ENCODE measurements around the gene KRTAP10-1. TPM values are rescaled to one million over a fixed set of nuclear protein-coding genes. Genes with fewer than 3 reads are reported as not detected.

KRTAP10-1 gene
- total RNA-seq, 1 experiment from 2014 or later, result not detected

DNA sequence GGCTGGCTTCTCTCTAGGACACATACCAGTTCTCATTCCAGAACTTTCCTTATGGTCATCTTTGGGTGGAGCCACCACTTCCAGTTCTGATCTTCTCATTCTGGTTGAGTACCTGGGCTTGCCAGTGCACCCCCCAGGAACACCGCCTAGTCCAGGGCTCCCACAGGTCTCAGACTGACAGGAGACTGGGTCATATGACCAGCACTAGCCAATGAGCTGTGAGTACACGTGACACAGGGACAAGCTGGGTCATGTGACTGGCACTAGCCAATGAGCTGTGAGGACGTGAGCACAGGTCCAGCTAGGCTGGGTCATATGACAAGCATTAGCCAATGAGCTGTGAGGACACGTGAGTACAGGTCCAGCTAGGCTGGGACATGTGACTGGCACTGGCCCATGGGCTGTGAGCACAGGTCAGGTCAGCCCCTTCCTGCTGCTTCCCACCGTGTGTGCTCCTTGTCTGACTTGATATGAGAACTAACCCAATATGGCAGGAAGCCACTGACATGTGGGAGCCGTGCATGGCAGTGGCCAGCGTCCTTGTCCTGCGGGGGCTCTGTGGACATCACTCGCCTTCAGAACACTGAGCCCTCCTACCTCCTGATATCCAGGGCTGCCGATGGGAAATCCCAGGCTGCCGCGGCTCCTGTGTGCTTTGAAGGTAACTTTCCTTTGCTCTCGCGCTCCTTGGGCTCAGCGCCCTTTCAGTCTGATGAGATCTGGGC lies 22.7 kb downstream of the KRTAP10-1 start:
- TF ChIP-seq, protein P1, sequence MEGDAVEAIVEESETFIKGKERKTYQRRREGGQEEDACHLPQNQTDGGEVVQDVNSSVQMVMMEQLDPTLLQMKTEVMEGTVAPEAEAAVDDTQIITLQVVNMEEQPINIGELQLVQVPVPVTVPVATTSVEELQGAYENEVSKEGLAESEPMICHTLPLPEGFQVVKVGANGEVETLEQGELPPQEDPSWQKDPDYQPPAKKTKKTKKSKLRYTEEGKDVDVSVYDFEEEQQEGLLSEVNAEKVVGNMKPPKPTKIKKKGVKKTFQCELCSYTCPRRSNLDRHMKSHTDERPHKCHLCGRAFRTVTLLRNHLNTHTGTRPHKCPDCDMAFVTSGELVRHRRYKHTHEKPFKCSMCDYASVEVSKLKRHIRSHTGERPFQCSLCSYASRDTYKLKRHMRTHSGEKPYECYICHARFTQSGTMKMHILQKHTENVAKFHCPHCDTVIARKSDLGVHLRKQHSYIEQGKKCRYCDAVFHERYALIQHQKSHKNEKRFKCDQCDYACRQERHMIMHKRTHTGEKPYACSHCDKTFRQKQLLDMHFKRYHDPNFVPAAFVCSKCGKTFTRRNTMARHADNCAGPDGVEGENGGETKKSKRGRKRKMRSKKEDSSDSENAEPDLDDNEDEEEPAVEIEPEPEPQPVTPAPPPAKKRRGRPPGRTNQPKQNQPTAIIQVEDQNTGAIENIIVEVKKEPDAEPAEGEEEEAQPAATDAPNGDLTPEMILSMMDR (conservative IDR thresholded peaks at IDR 0.05), result no peak

More for the DNA sequence above, 22.7 kb downstream of the KRTAP10-1 start:
- Histone ChIP-seq H2BK120ac (ENCODE audit: low read depth, low read length, poor library complexity, severe bottlenecking) (no peak overlapping the region), H2BK5ac (ENCODE audit: insufficient read length, low read length) (no peak overlapping the region), H3K4ac (ENCODE audit: low read depth, low read length) (no peak overlapping the region), H2BK15ac (ENCODE audit: low read depth, low read length) (no peak overlapping the region), H3K9me3 (ENCODE audit: control insufficient read depth, low read depth, low read length) (no peaks in the 10 kb centered on the region), H3K14ac (ENCODE audit: insufficient read depth, low read length) (no peak overlapping the region), H3K23ac (ENCODE audit: insufficient read length, low read depth, low read length) (no peak overlapping the region), H3T11ph (ENCODE audit: low read length) (no peak overlapping the region), H2BK12ac (ENCODE audit: insufficient read length, low read depth, low read length) (no peak overlapping the region), H3K4me2 (ENCODE audit: insufficient read depth, insufficient read length, low read length) (no peak overlapping the region), H2AK5ac (ENCODE audit: insufficient read length, low read length) (no peak overlapping the region), H3K56ac (ENCODE audit: insufficient read length, low read depth, low read length) (no peak overlapping the region), H3K79me1 (ENCODE audit: insufficient read depth, low read depth, low read length, poor library complexity, severe bottlenecking) (no peaks in the 10 kb centered on the region), H3K23me2 (ENCODE audit: insufficient read length, low read depth, low read length, poor library complexity, severe bottlenecking) (no peaks in the 10 kb centered on the region), H2BK20ac (ENCODE audit: low read depth, low read length, poor library complexity, severe bottlenecking) (no peak overlapping the region), H3K27ac (ENCODE audit: insufficient read length, low read depth, low read length) (no peak overlapping the region), H3K9ac (ENCODE audit: extremely low read depth, insufficient read length, low read length) (no peak overlapping the region), H4K8ac (replicated peaks; ENCODE audit: insufficient read length, low read depth, low read length) (no peak overlapping the region), H4K5ac (ENCODE audit: insufficient read length, low read depth, low read length) (no peak overlapping the region), H3K27me3 (ENCODE audit: insufficient read depth, low read length) (no peaks in the 10 kb centered on the region), H2AFZ (ENCODE audit: low read length) (no peak overlapping the region), H4K91ac (ENCODE audit: insufficient read length, low read depth, low read length) (no peak overlapping the region), H4K20me1 (ENCODE audit: control insufficient read depth, insufficient read depth, insufficient read length) (no peaks in the 10 kb centered on the region), H3K18ac (ENCODE audit: insufficient read length, low read depth, low read length) (no peak overlapping the region), H3K79me2 (ENCODE audit: insufficient read depth, low read length) (no peaks in the 10 kb centered on the region), H3K4me1 (ENCODE audit: insufficient read depth, low read length) (no peaks in the 10 kb centered on the region)
- WGBS (ENCODE audit: extremely low coverage, insufficient read length, low lambda C conversion rate), result no CpG with 5 or more reads among the region's 15 CpGs
- Mint-ChIP-seq H3K27me3 (ENCODE audit: low read depth) (peaks cover 12% of the 10 kb centered on the region), H3K27ac (peak overlapping the region in 1 of 3 experiments; percentile 29; a peak in 2 of 7 replicates), H3K9me3 (no peaks in the 10 kb centered on the region), H3K36me3 (ENCODE audit: insufficient read depth in 1 of 3, low read depth in 3 of 3) (peaks cover 2 to 8% (median 4%) of the 10 kb centered on the region in 3 experiments; a peak in 4 of 7 replicates), H3K4me1 (peaks cover 4 to 8% of the 10 kb centered on the region in 2 experiments; a peak in 2 of 4 replicates), H3K4me3 (peak overlapping the region; percentile 45 to 59)
- DNase-seq, result peak; percentile 77
